Lower leg skin (tissue), 4 donors: ENCODE measurements around the gene PRSS12. TPM values are rescaled to one million over a fixed set of nuclear protein-coding genes. Genes with fewer than 3 reads are reported as not detected.
"Not testable (repeated sequence)": the region's sequence is repeated elsewhere in the genome, so short reads cannot be mapped to it uniquely, and the experiment has no call there.

Source experiments
- DNase-seq, 2 donors: peaks; one replicate each; pipeline ENCODE4 v3.0.0-alpha.2; 2019; ENCODE audit warnings: low spot score in 2 of 2
- H3K4me3 ChIP-seq: fragments of 200-600 bp; sonication (generic); 2 replicates; pipeline ENCODE4 v1.5.1; 2017; ENCODE audit warnings: mild to moderate bottlenecking, low read depth; ENCODE audit not compliant: poor library complexity, severe bottlenecking
- POLR2A ChIP-seq, 2 donors: fragments of 450-650 bp; IDR thresholded peaks; one replicate each; pipeline ENCODE4 v1.6.1; 2016 to 2017; ENCODE audit warnings: antibody characterized with exemption in 2 of 2, mild to moderate bottlenecking in 1 of 2, moderate library complexity in 1 of 2
- WGBS, 2 donors: methylation state at CpG; one replicate each; pipeline ENCODE4 v1.1.5; 2018; 5-methylcytosine and 5-hydroxymethylcytosine counted together
- intact Hi-C: fragments of 100-400 bp; cut with DNase I; formaldehyde crosslinking; loops from one replicate; pipeline ENCODE4 v1.15.0; 2023; ENCODE audit warnings: low total_unique reads
- total RNA-seq, 4 donors: library from RNA; depleted of rRNA; stranded (reverse); fragments of >200 nt; gene quantifications; one replicate each; pipeline ENCODE4 v1.1.0, GENCODE V29; 2016
- TF ChIP-seq, protein P1 (sequence below), 3 donors: fragments of 450-650 bp; IDR thresholded peaks; one replicate each; pipeline ENCODE4 v1.5.1; 2016; ENCODE audit warnings: antibody characterized with exemption in 3 of 3, mild to moderate bottlenecking in 3 of 3, moderate library complexity in 2 of 3

The PRSS12 gene
- total RNA-seq, 4 donors from 2014 or later, result 3.9 to 9.5 (median 4.6) TPM

DNA sequence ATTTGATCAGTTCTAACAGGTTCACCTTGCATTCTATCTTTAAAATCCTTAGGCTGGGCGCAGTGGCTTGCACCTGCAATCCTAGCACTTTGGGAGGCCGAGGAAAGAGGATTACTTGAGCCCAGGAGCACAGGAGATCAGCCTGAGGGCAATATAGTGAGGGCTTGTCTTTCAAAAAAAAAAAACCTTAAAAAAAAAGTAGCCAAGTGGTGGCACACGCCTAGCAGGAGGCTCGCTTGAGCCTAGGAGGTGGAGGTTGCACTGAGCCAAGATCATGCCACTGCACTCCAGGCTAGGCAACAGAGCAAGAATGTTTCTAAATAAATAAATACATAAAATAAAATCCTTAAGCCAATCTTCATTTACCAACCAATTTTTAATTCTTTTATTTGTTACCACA, 75.6 kb downstream of the PRSS12 start:
- DNase-seq, result no peak
- intact Hi-C loops, result no loop called here
- no peak overlapping the region for H3K4me3 ChIP-seq
- WGBS, 2 donors, result 76 to 78% methylated on average over 4 of the region's 4 CpGs
- TF ChIP-seq POLR2A (IDR thresholded peaks at IDR 0.05), result no peak
- TF ChIP-seq, protein P1, sequence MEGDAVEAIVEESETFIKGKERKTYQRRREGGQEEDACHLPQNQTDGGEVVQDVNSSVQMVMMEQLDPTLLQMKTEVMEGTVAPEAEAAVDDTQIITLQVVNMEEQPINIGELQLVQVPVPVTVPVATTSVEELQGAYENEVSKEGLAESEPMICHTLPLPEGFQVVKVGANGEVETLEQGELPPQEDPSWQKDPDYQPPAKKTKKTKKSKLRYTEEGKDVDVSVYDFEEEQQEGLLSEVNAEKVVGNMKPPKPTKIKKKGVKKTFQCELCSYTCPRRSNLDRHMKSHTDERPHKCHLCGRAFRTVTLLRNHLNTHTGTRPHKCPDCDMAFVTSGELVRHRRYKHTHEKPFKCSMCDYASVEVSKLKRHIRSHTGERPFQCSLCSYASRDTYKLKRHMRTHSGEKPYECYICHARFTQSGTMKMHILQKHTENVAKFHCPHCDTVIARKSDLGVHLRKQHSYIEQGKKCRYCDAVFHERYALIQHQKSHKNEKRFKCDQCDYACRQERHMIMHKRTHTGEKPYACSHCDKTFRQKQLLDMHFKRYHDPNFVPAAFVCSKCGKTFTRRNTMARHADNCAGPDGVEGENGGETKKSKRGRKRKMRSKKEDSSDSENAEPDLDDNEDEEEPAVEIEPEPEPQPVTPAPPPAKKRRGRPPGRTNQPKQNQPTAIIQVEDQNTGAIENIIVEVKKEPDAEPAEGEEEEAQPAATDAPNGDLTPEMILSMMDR (IDR thresholded peaks at IDR 0.05), result no peak

DNA sequence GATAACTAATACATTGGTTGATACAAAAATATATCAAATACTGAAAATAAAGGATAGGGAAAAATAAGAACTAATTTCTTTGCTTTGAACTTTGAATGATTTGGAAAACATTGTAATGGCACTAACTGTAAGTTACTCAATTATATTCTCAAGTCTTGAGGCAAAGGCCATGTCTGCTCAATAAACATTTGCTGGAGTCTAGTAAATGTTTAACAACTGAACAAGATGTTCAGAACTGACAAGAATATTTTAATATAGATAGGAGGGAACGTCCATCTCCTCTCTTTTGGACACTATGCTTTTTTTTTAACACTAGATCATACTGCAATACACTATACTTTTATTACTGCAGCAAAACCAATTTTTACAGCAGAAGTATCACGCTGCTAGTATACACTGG, 76.2 kb downstream of the PRSS12 start:
- WGBS, 2 donors, result 88 to 92% methylated on average over 2 of the region's 2 CpGs
- DNase-seq, result no peak
- intact Hi-C loops, result no loop called here
- H3K4me3 ChIP-seq, result no peak overlapping the region
- TF ChIP-seq, protein P1 (IDR thresholded peaks at IDR 0.05), result no peak
- no peak for TF ChIP-seq POLR2A (IDR thresholded peaks at IDR 0.05)

GRCh38 chr4:118273642-118274041, 79.2 kb downstream of the PRSS12 start:
- intact Hi-C loops, result no loop called here
- no peak for DNase-seq
- no peak overlapping the region for H3K4me3 ChIP-seq
- TF ChIP-seq, protein P1 (IDR thresholded peaks at IDR 0.05), result no peak
- TF ChIP-seq POLR2A (IDR thresholded peaks at IDR 0.05), result no peak
- WGBS, 2 donors, result 80 to 89% methylated on average over 1 of the region's 1 CpG

DNA sequence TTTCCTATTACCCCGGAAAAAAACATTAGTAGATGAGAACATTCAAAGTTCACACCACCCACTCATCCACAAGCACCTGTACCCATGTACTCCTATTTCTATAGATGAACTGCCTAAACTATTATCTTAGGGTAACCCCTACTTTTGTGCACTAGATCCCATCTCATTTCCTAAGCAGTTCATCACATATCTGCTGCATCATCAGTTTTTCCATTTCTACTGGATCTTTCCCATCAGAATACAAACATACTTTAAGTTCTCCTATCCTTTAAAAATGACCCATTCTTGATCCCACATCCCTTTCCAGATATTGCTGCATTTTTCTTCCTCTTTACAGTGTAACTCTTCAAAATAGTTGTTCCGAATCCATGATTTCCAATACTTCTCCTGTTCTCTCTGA, 81.0 kb downstream of the PRSS12 start:
- WGBS, 2 donors, result 86 to 93% methylated on average over 2 of the region's 2 CpGs
- intact Hi-C loops, result no loop called here
- no peak for DNase-seq
- TF ChIP-seq, protein P1 (IDR thresholded peaks at IDR 0.05), result no peak
- TF ChIP-seq POLR2A (IDR thresholded peaks at IDR 0.05), result no peak
- H3K4me3 ChIP-seq, result no peak overlapping the region

DNA sequence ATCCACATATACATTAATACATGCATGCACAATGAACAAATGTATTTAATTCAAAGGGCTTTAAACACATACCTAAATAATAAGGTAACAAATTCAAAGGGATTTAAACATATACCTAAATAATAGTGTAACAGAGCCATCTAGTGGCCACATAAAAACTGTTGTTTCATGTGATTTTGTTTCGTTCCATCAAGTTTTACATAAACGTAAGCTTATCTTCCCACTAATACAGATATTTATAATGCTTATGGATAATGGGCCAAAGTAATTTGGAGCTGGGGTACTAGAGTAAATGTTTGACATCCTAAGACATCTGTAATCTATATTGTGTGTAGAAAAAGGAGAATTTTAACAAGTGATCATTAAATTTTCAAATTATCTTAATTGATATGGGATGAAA, 82.3 kb downstream of the PRSS12 start:
- 1 to 4% methylated on average over 2 of the region's 2 CpGs for WGBS, 2 donors
- TF ChIP-seq, protein P1 (IDR thresholded peaks at IDR 0.05), result no peak
- TF ChIP-seq POLR2A (IDR thresholded peaks at IDR 0.05), result no peak

GRCh38 chr4:118268780-118269179, 84.0 kb downstream of the PRSS12 start:
- no peak for TF ChIP-seq POLR2A (IDR thresholded peaks at IDR 0.05)
- TF ChIP-seq, protein P1 (IDR thresholded peaks at IDR 0.05), result no peak
- intact Hi-C loops, result no loop called here

More for the DNA sequence above, 82.3 kb downstream of the PRSS12 start:
- no peak overlapping the region for H3K4me3 ChIP-seq
- DNase-seq, result no peak
- intact Hi-C loops, result no loop called here

DNA sequence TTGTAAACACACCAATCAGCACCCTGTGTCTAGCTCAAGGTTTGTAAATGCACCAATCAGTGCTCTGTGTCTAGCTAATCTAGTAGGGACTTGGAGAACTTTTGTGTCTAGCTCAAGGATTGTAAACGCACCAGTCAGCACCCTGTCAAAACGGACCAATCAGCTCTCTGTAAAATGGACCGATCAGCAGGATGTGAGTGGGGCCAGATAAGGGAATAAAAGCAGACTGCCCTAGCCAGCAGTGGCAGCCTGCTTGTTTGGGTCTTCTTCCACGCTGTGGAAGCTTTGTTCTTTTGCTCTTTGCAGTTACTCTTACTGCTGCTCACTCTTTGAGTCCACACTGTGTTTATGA, 86.7 kb downstream of the PRSS12 start:
- DNase-seq, intact Hi-C loops, H3K4me3 ChIP-seq: not testable (repeated sequence)
- 84 to 97% methylated on average over 4 of the region's 4 CpGs for WGBS, 2 donors

More at GRCh38 chr4:118268780-118269179, 84.0 kb downstream of the PRSS12 start:
- H3K4me3 ChIP-seq, result no peak overlapping the region
- DNase-seq, result no peak
- 76 to 83% methylated on average over 3 of the region's 3 CpGs for WGBS, 2 donors
